OCI-LY3 (cell line): ENCODE measurements around the gene WNT10A.

Experiments
- EZH2phosphoT487 ChIP-seq: fragments of 200-600 bp; shearing (Covaris generic); IDR thresholded peaks from 2 replicates; pipeline ENCODE4 v1.6.1; 2018; ENCODE audit warnings: antibody characterized with exemption, mixed run types, low read depth
- TF ChIP-seq, protein P1 (sequence below): fragments of 200-600, 300-600 bp; sonication (generic); IDR thresholded peaks from 2 replicates; pipeline ENCODE4 v1.5.1; 2014; ENCODE audit warnings: antibody characterized with exemption, low read length, low read depth

- TF ChIP-seq, protein P1, sequence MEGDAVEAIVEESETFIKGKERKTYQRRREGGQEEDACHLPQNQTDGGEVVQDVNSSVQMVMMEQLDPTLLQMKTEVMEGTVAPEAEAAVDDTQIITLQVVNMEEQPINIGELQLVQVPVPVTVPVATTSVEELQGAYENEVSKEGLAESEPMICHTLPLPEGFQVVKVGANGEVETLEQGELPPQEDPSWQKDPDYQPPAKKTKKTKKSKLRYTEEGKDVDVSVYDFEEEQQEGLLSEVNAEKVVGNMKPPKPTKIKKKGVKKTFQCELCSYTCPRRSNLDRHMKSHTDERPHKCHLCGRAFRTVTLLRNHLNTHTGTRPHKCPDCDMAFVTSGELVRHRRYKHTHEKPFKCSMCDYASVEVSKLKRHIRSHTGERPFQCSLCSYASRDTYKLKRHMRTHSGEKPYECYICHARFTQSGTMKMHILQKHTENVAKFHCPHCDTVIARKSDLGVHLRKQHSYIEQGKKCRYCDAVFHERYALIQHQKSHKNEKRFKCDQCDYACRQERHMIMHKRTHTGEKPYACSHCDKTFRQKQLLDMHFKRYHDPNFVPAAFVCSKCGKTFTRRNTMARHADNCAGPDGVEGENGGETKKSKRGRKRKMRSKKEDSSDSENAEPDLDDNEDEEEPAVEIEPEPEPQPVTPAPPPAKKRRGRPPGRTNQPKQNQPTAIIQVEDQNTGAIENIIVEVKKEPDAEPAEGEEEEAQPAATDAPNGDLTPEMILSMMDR, result no peak
- no peak for TF ChIP-seq EZH2phosphoT487
Observed at GRCh38 chr2:218875692-218876246, 4.9 kb upstream of the WNT10A start.
